ENCODE measurements around the gene DCBLD2.

The DCBLD2 gene

GRCh38 chr3:98786364-98787006 lies 115.0 kb downstream of the DCBLD2 start:
- H3K36me3 ChIP-seq (ENCODE audit: insufficient read depth, low read length) = no peaks in the 10 kb centered on the region
- peaks cover 4% of the 10 kb centered on the region for H3K4me1 ChIP-seq (ENCODE audit: insufficient read depth, low read length)
- no peaks in the 10 kb centered on the region for H3K9me3 ChIP-seq (ENCODE audit: low read length)
- no peak overlapping the region for H3K9ac ChIP-seq (ENCODE audit: low read length)
- no peaks in the 10 kb centered on the region for H3K27me3 ChIP-seq (ENCODE audit: control insufficient read depth in 1 of 2, insufficient read depth in 2 of 2, low read length in 2 of 2)
- H3K27ac ChIP-seq (ENCODE audit: low read depth, low read length) = no peak overlapping the region
- no peak overlapping the region for H3K4me3 ChIP-seq (ENCODE audit: low read depth in 1 of 2, low read length in 2 of 2)

GRCh38 chr3:98784666-98785600 lies 116.6 kb downstream of the DCBLD2 start:
- Histone ChIP-seq H3K27me3 (ENCODE audit: control insufficient read depth in 1 of 2, insufficient read depth in 2 of 2, low read length in 2 of 2) (no peaks in the 10 kb centered on the region), H3K9me3 (ENCODE audit: low read length) (no peaks in the 10 kb centered on the region), H3K36me3 (ENCODE audit: insufficient read depth, low read length) (no peaks in the 10 kb centered on the region), H3K4me1 (ENCODE audit: insufficient read depth, low read length) (peaks cover 4% of the 10 kb centered on the region), H3K4me3 (ENCODE audit: low read depth in 1 of 2, low read length in 2 of 2) (no peak overlapping the region), H3K27ac (ENCODE audit: low read depth, low read length) (no peak overlapping the region), H3K9ac (ENCODE audit: low read length) (no peak overlapping the region)

GRCh38 chr3:98784042-98784441 lies 117.5 kb downstream of the DCBLD2 start:
- no peaks in the 10 kb centered on the region for H3K36me3 ChIP-seq (ENCODE audit: insufficient read depth, low read length)
- H3K4me3 ChIP-seq (ENCODE audit: low read depth in 1 of 2, low read length in 2 of 2) = no peak overlapping the region
- no peaks in the 10 kb centered on the region for H3K9me3 ChIP-seq (ENCODE audit: low read length)
- H3K27ac ChIP-seq (ENCODE audit: low read depth, low read length) = no peak overlapping the region
- no peak overlapping the region for H3K9ac ChIP-seq (ENCODE audit: low read length)
- H3K4me1 ChIP-seq (ENCODE audit: insufficient read depth, low read length) = peaks cover 4% of the 10 kb centered on the region
- no peaks in the 10 kb centered on the region for H3K27me3 ChIP-seq (ENCODE audit: control insufficient read depth in 1 of 2, insufficient read depth in 2 of 2, low read length in 2 of 2)

- Histone ChIP-seq H3K27ac (ENCODE audit: low read depth, low read length) (no peak overlapping the region), H3K9me3 (ENCODE audit: low read length) (no peaks in the 10 kb centered on the region), H3K9ac (ENCODE audit: low read length) (no peak overlapping the region), H3K27me3 (ENCODE audit: control insufficient read depth in 1 of 2, insufficient read depth in 2 of 2, low read length in 2 of 2) (no peaks in the 10 kb centered on the region), H3K36me3 (ENCODE audit: insufficient read depth, low read length) (no peaks in the 10 kb centered on the region), H3K4me1 (ENCODE audit: insufficient read depth, low read length) (peaks cover 4% of the 10 kb centered on the region), H3K4me3 (ENCODE audit: low read depth in 1 of 2, low read length in 2 of 2) (no peak overlapping the region)
These were observed 118.5 kb downstream of the DCBLD2 start for GRCh38 chr3:98782824-98783500.

GRCh38 chr3:98780343-98780742 lies 121.2 kb downstream of the DCBLD2 start:
- no peak overlapping the region for H3K4me3 ChIP-seq (ENCODE audit: low read depth in 1 of 2, low read length in 2 of 2)
- H3K9ac ChIP-seq (ENCODE audit: low read length) = no peak overlapping the region
- H3K27ac ChIP-seq (ENCODE audit: low read depth, low read length) = no peak overlapping the region
- H3K9me3 ChIP-seq (ENCODE audit: low read length) = no peaks in the 10 kb centered on the region
- H3K4me1 ChIP-seq (ENCODE audit: insufficient read depth, low read length) = peaks cover under 1% of the 10 kb centered on the region
- no peaks in the 10 kb centered on the region for H3K27me3 ChIP-seq (ENCODE audit: control insufficient read depth in 1 of 2, insufficient read depth in 2 of 2, low read length in 2 of 2)
- H3K36me3 ChIP-seq (ENCODE audit: insufficient read depth, low read length) = no peaks in the 10 kb centered on the region

GRCh38 chr3:98779541-98780335 lies 121.8 kb downstream of the DCBLD2 start:
- Histone ChIP-seq H3K9me3 (ENCODE audit: low read length) (no peaks in the 10 kb centered on the region), H3K36me3 (ENCODE audit: insufficient read depth, low read length) (no peaks in the 10 kb centered on the region), H3K9ac (ENCODE audit: low read length) (no peak overlapping the region), H3K27me3 (ENCODE audit: control insufficient read depth in 1 of 2, insufficient read depth in 2 of 2, low read length in 2 of 2) (no peaks in the 10 kb centered on the region), H3K4me1 (ENCODE audit: insufficient read depth, low read length) (no peaks in the 10 kb centered on the region), H3K4me3 (ENCODE audit: low read depth in 1 of 2, low read length in 2 of 2) (no peak overlapping the region), H3K27ac (ENCODE audit: low read depth, low read length) (no peak overlapping the region)

GRCh38 chr3:98778852-98779413 lies 122.6 kb downstream of the DCBLD2 start:
- H3K9me3 ChIP-seq (ENCODE audit: low read length) = no peaks in the 10 kb centered on the region
- H3K27me3 ChIP-seq (ENCODE audit: control insufficient read depth in 1 of 2, insufficient read depth in 2 of 2, low read length in 2 of 2) = no peaks in the 10 kb centered on the region
- H3K27ac ChIP-seq (ENCODE audit: low read depth, low read length) = no peak overlapping the region
- no peaks in the 10 kb centered on the region for H3K36me3 ChIP-seq (ENCODE audit: insufficient read depth, low read length)
- H3K4me3 ChIP-seq (ENCODE audit: low read depth in 1 of 2, low read length in 2 of 2) = no peak overlapping the region
- no peak overlapping the region for H3K9ac ChIP-seq (ENCODE audit: low read length)
- no peaks in the 10 kb centered on the region for H3K4me1 ChIP-seq (ENCODE audit: insufficient read depth, low read length)

- H3K9me3 ChIP-seq (ENCODE audit: low read length) = no peaks in the 10 kb centered on the region
- H3K27ac ChIP-seq (ENCODE audit: low read depth, low read length) = no peak overlapping the region
- H3K27me3 ChIP-seq (ENCODE audit: control insufficient read depth in 1 of 2, insufficient read depth in 2 of 2, low read length in 2 of 2) = no peaks in the 10 kb centered on the region
- no peak overlapping the region for H3K4me3 ChIP-seq (ENCODE audit: low read depth in 1 of 2, low read length in 2 of 2)
- no peaks in the 10 kb centered on the region for H3K36me3 ChIP-seq (ENCODE audit: insufficient read depth, low read length)
- no peaks in the 10 kb centered on the region for H3K4me1 ChIP-seq (ENCODE audit: insufficient read depth, low read length)
- H3K9ac ChIP-seq (ENCODE audit: low read length) = no peak overlapping the region
These were observed 123.1 kb downstream of the DCBLD2 start for GRCh38 chr3:98778383-98778782.

- H3K4me1 ChIP-seq (ENCODE audit: insufficient read depth, low read length) = no peaks in the 10 kb centered on the region
- H3K27ac ChIP-seq (ENCODE audit: low read depth, low read length) = no peak overlapping the region
- H3K36me3 ChIP-seq (ENCODE audit: insufficient read depth, low read length) = no peaks in the 10 kb centered on the region
- no peaks in the 10 kb centered on the region for H3K9me3 ChIP-seq (ENCODE audit: low read length)
- no peaks in the 10 kb centered on the region for H3K27me3 ChIP-seq (ENCODE audit: control insufficient read depth in 1 of 2, insufficient read depth in 2 of 2, low read length in 2 of 2)
- no peak overlapping the region for H3K4me3 ChIP-seq (ENCODE audit: low read depth in 1 of 2, low read length in 2 of 2)
- H3K9ac ChIP-seq (ENCODE audit: low read length) = no peak overlapping the region
These were observed 123.7 kb downstream of the DCBLD2 start for GRCh38 chr3:98777801-98778220.

GRCh38 chr3:98777286-98777685 lies 124.2 kb downstream of the DCBLD2 start:
- no peak overlapping the region for H3K9ac ChIP-seq (ENCODE audit: low read length)
- no peaks in the 10 kb centered on the region for H3K4me1 ChIP-seq (ENCODE audit: insufficient read depth, low read length)
- no peak overlapping the region for H3K4me3 ChIP-seq (ENCODE audit: low read depth in 1 of 2, low read length in 2 of 2)
- H3K27me3 ChIP-seq (ENCODE audit: control insufficient read depth in 1 of 2, insufficient read depth in 2 of 2, low read length in 2 of 2) = no peaks in the 10 kb centered on the region
- H3K27ac ChIP-seq (ENCODE audit: low read depth, low read length) = no peak overlapping the region
- no peaks in the 10 kb centered on the region for H3K9me3 ChIP-seq (ENCODE audit: low read length)
- H3K36me3 ChIP-seq (ENCODE audit: insufficient read depth, low read length) = no peaks in the 10 kb centered on the region

- no peak overlapping the region for H3K4me3 ChIP-seq (ENCODE audit: low read depth in 1 of 2, low read length in 2 of 2)
- no peak overlapping the region for H3K27ac ChIP-seq (ENCODE audit: low read depth, low read length)
These were observed 125.4 kb downstream of the DCBLD2 start for GRCh38 chr3:98776140-98776493.

More at GRCh38 chr3:98776140-98776493, 125.4 kb downstream of the DCBLD2 start:
- Histone ChIP-seq H3K27me3 (ENCODE audit: control insufficient read depth in 1 of 2, insufficient read depth in 2 of 2, low read length in 2 of 2) (no peaks in the 10 kb centered on the region), H3K9me3 (ENCODE audit: low read length) (no peaks in the 10 kb centered on the region), H3K4me1 (ENCODE audit: insufficient read depth, low read length) (no peaks in the 10 kb centered on the region), H3K36me3 (ENCODE audit: insufficient read depth, low read length) (no peaks in the 10 kb centered on the region), H3K9ac (ENCODE audit: low read length) (no peak overlapping the region)

All from muscle layer of colon (tissue), 2 donors.